DOHH2 (cell line): ENCODE measurements around the gene RNF144A.

Experiments
- H3F3A ChIP-seq: fragments of 200-600 bp; sonication (generic), shearing (Covaris generic); 2 replicates; pipeline ENCODE4 v1.6.0; 2016; ENCODE audit warnings: antibody characterized with exemption, mild to moderate bottlenecking; ENCODE audit not compliant: control insufficient read depth, insufficient read depth
- H3K27ac ChIP-seq: fragments of 200-600 bp; sonication (generic); 2 replicates; pipeline ENCODE4 v1.5.1; 2014; ENCODE audit warnings: low read depth, mild to moderate bottlenecking, low read length, moderate library complexity
- H3K27me3 ChIP-seq: fragments of 200-600 bp; sonication (generic); 2 replicates; pipeline ENCODE4 v1.6.1; 2014; ENCODE audit warnings: mild to moderate bottlenecking, low read length, mixed read lengths; ENCODE audit not compliant: control insufficient read depth
- H3K36me3 ChIP-seq: fragments of 200-600 bp; sonication (generic); 2 replicates; pipeline ENCODE4 v1.6.1; 2014; ENCODE audit warnings: mild to moderate bottlenecking, low read length, moderate library complexity, mixed read lengths; ENCODE audit not compliant: control insufficient read depth
- H3K4me1 ChIP-seq: fragments of 200-600 bp; sonication (generic); 2 replicates; pipeline ENCODE4 v1.6.1; 2014; ENCODE audit warnings: mild to moderate bottlenecking, low read length, mixed read lengths; ENCODE audit not compliant: control insufficient read depth
- H3K4me2 ChIP-seq: fragments of 200-600 bp; sonication (generic); 2 replicates; pipeline ENCODE4 v1.6.0; 2014; ENCODE audit warnings: mild to moderate bottlenecking, low read length, moderate library complexity
- H3K4me3 ChIP-seq: fragments of 200-600 bp; sonication (generic); 2 replicates; pipeline ENCODE4 v1.5.1; 2014; ENCODE audit warnings: mild to moderate bottlenecking, low read length, mixed read lengths
- H3K79me2 ChIP-seq: fragments of 200-600 bp; sonication (generic); 2 replicates; pipeline ENCODE4 v1.6.1; 2014; ENCODE audit warnings: mild to moderate bottlenecking, low read length, mixed read lengths; ENCODE audit not compliant: control insufficient read depth
- H3K9me2 ChIP-seq: fragments of 200-600 bp; sonication (generic); replicated peaks from 2 replicates; pipeline ENCODE4 v1.6.1; 2014; ENCODE audit warnings: mild to moderate bottlenecking, low read length, mixed read lengths; ENCODE audit not compliant: control insufficient read depth
- H3K9me3 ChIP-seq: fragments of 200-600 bp; sonication (generic); 2 replicates; pipeline ENCODE4 v1.6.1; 2014; ENCODE audit warnings: antibody characterized with exemption, low read length, mixed read lengths; ENCODE audit not compliant: control insufficient read depth, insufficient read depth
- H4K20me1 ChIP-seq: fragments of 200-600 bp; sonication (generic); 2 replicates; pipeline ENCODE4 v1.6.0; 2014; ENCODE audit warnings: low read depth, mild to moderate bottlenecking, antibody characterized with exemption, low read length, moderate library complexity; ENCODE audit not compliant: control insufficient read depth, insufficient read depth
- EZH2phosphoT487 ChIP-seq: fragments of 200-600 bp; sonication (generic); IDR thresholded peaks from 2 replicates; pipeline ENCODE4 v1.6.1; 2017; ENCODE audit warnings: borderline replicate concordance, mild to moderate bottlenecking, antibody characterized with exemption, low read length, moderate library complexity, mixed read lengths
- TF ChIP-seq, protein P1 (sequence below): fragments of 200-600 bp; sonication (generic); IDR thresholded peaks from one replicate; pipeline ENCODE4 v1.5.1; 2014; ENCODE audit warnings: antibody characterized with exemption, mild to moderate bottlenecking, low read depth, low read length; ENCODE audit not compliant: poor library complexity, severe bottlenecking

The RNF144A gene

DNA sequence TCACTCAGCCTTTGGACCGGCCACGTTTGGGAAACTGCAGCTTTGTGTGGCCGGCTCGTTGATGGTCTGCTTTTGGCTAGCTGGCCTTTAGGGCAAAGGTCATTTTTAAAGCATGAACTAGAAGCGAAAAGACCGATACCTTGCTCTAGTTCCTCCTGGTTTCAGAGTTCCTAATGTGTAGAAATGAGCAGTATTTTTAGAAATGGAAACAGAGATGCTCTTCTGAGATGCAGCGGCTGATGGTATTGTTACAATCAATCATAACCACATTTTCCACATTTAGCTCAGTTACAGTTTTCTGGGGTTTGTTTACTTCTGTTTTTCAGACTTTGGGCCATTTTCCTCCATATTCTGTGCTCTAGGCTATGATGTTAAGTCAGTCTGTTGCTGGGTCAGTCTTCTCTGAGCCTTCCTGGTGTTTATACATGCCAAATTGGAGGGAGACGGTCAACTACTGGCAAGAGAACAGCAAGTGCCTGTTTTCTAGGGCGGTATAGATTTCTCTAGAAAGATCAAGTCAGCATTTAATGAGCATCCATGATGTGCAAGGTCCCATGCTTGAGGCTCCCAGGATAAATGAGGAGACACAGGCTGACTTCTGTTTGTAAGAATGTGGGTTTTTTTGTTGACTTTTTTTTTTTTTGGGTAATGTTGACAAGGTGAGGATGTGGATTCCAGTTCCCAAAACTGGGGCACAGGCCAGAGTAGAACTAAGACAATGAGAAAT lies 28.0 kb downstream of the RNF144A start:
- H3K27me3 ChIP-seq, result peaks cover 4% of the 10 kb centered on the region; the same call in 1 of the 2 replicates
- H3K36me3 ChIP-seq, result no peaks in the 10 kb centered on the region
- TF ChIP-seq, protein P1, sequence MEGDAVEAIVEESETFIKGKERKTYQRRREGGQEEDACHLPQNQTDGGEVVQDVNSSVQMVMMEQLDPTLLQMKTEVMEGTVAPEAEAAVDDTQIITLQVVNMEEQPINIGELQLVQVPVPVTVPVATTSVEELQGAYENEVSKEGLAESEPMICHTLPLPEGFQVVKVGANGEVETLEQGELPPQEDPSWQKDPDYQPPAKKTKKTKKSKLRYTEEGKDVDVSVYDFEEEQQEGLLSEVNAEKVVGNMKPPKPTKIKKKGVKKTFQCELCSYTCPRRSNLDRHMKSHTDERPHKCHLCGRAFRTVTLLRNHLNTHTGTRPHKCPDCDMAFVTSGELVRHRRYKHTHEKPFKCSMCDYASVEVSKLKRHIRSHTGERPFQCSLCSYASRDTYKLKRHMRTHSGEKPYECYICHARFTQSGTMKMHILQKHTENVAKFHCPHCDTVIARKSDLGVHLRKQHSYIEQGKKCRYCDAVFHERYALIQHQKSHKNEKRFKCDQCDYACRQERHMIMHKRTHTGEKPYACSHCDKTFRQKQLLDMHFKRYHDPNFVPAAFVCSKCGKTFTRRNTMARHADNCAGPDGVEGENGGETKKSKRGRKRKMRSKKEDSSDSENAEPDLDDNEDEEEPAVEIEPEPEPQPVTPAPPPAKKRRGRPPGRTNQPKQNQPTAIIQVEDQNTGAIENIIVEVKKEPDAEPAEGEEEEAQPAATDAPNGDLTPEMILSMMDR, result no peak
- no peak for TF ChIP-seq EZH2phosphoT487
- H3K4me1 ChIP-seq, result no peaks in the 10 kb centered on the region
- no peak overlapping the region for H3K4me3 ChIP-seq
- no peak overlapping the region for H3K27ac ChIP-seq
- no peaks in the 10 kb centered on the region for H4K20me1 ChIP-seq
- H3K79me2 ChIP-seq, result no peaks in the 10 kb centered on the region
- H3K9me2 ChIP-seq, result no peaks in the 10 kb centered on the region
- no peaks in the 10 kb centered on the region for H3K9me3 ChIP-seq
- no peak overlapping the region for H3K4me2 ChIP-seq
- no peaks in the 10 kb centered on the region for H3F3A ChIP-seq

DNA sequence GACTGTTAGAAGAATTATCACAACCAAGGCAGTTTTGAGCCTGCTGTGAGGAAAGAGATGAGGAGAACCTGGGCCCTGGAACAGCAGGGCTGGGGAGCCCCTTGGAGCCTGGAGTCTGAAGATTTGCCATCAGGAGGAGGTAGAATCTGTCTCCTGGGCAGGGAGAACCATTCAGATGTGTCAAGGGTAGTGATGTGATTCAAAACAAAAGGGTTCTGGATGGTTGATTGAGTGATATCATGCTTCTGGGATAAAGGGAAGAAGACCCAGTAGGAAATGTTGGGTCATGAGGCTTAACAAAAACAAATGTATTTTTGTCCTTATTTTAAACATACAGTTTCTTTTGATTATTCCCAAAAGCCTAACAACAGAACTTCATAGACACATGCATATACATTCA lies 28.6 kb downstream of the RNF144A start:
- Histone ChIP-seq H3K4me1 (no peaks in the 10 kb centered on the region), H3K9me3 (no peaks in the 10 kb centered on the region), H3F3A (no peaks in the 10 kb centered on the region), H3K4me2 (no peak overlapping the region), H3K4me3 (no peak overlapping the region), H3K79me2 (no peaks in the 10 kb centered on the region), H3K27ac (no peak overlapping the region), H3K27me3 (peaks cover 4% of the 10 kb centered on the region; the same call in 1 of the 2 replicates), H4K20me1 (no peaks in the 10 kb centered on the region), H3K36me3 (no peaks in the 10 kb centered on the region), H3K9me2 (no peaks in the 10 kb centered on the region)
- TF ChIP-seq, protein P1, result no peak
- no peak for TF ChIP-seq EZH2phosphoT487

DNA sequence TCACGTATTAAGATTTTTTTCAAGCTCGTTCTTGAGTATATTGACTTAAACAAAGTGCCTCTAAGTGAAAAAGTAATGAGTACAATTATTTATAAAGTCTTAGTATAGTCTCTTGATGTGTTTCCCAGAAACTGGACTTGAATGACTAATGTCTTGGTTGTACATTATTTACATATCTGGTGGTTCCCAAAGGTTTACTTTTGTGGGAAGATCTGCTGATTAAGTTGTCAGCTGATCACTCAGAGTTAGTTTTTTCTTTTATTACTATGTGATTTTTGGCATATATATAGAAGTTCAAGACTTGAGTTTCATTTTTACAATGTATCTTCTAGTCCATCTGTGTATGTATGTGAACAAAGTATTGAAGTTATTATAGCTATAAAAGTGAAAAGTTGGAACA lies 29.5 kb downstream of the RNF144A start:
- TF ChIP-seq EZH2phosphoT487, result no peak
- TF ChIP-seq, protein P1, result no peak
- no peaks in the 10 kb centered on the region for H3K9me2 ChIP-seq
- no peak overlapping the region for H3K4me2 ChIP-seq
- H3K36me3 ChIP-seq, result no peaks in the 10 kb centered on the region
- no peak overlapping the region for H3K4me3 ChIP-seq
- no peak overlapping the region for H3K27ac ChIP-seq
- H3K4me1 ChIP-seq, result no peaks in the 10 kb centered on the region
- no peaks in the 10 kb centered on the region for H4K20me1 ChIP-seq
- H3K9me3 ChIP-seq, result no peaks in the 10 kb centered on the region
- no peaks in the 10 kb centered on the region for H3K79me2 ChIP-seq
- no peaks in the 10 kb centered on the region for H3F3A ChIP-seq
- peaks cover 4% of the 10 kb centered on the region; the same call in 1 of the 2 replicates for H3K27me3 ChIP-seq
